Pancreas (tissue), 10 donors: ENCODE measurements around the gene SNX27. TPM values are rescaled to one million over a fixed set of nuclear protein-coding genes. Genes with fewer than 3 reads are reported as not detected.
"Not testable (repeated sequence)": the region's sequence is repeated elsewhere in the genome, so short reads cannot be mapped to it uniquely, and the experiment has no call there.

ENCODE experiments used
- ATAC-seq, 4 donors: fragments of 200-7000 bp; cut with Tn5 transposase; one replicate each; pipeline versions ENCODE4 v1.8.0 to v1.9.1; 2020; ENCODE audit warnings: mild to moderate bottlenecking in 4 of 4, moderate library complexity in 4 of 4
- DNase-seq, 6 donors: peaks; one replicate each; pipeline ENCODE4 v3.0.0-alpha.2; 2020
- FAIRE-seq: peaks from 2 replicates; lab custom pipeline; 2012; peaks lifted over from hg19 to GRCh38; lab: Jason Lieb, UNC
- H3K27ac ChIP-seq, 4 donors: fragments of 200-600 bp; sonication (generic); 1 replicate in 3 of 4; 2 replicates in 1 of 4; pipeline versions ENCODE4 v1.5.0 to v1.8.0; 2020
- H3K27me3 ChIP-seq, 4 donors: fragments of 200-600 bp; one replicate each; pipeline ENCODE4 v1.8.0; 2021
- H3K36me3 ChIP-seq, 3 donors: fragments of 200-600 bp; sonication (generic) in 1 of 3; one replicate each; pipeline versions ENCODE4 v1.5.0 to v1.8.0; 2020 to 2021
- H3K4me1 ChIP-seq, 3 donors: fragments of 200-600 bp; one replicate each; pipeline ENCODE4 v1.8.0; 2021
- H3K4me3 ChIP-seq, 4 donors: fragments of 200-600 bp; sonication (generic) in 2 of 4; one replicate each; pipeline versions ENCODE4 v1.5.0 to v1.8.0; 2020 to 2021
- H3K9me3 ChIP-seq, 4 donors: fragments of 200-600 bp; one replicate each; pipeline ENCODE4 v1.8.0; 2021
- WGBS, 2 donors: extraction: QIAGEN DNeasy Blood & Tissue Kit; methylation state at CpG; one replicate each; pipeline ENCODE4 v1.1.7; 2013; 5-methylcytosine and 5-hydroxymethylcytosine counted together
- intact Hi-C, 3 donors: fragments of 100-400 bp; cut with DNase I; formaldehyde crosslinking; loops; one replicate each; pipeline versions ENCODE4 v1.11.1 to v1.14.2; 2022
- polyA plus RNA-seq, 2 donors: library from polyadenylated mRNA; stranded (reverse); fragments of 200-250 nt; gene quantifications; one replicate each; pipeline ENCODE4 v1.2.3, GENCODE V29; 2013
- total RNA-seq, 6 donors: library from RNA; stranded (reverse); fragmentation: NEBNext Ultra II Directional in 4 of 6; extraction: Animal tissue kit (Norgen Biotek cat#: 25700) in 4 of 6; gene quantifications; one replicate each; pipeline versions ENCODE4 v1.2.1 to v1.2.4, GENCODE V29; 2021 to 2023
- TF ChIP-seq, protein P1 (sequence below), 4 donors: fragments of 200-600 bp; sonication (generic) in 3 of 4; IDR thresholded peaks; one replicate each; pipeline versions ENCODE4 v1.5.0 to v1.8.0; 2021; ENCODE audit warnings: antibody characterized with exemption in 4 of 4
- donor health status: healthy with polysubstance abuse.
- donor health status: DM: no; HTN: no; CAD: no; lungs with moderate emphysema.
- donor health status: DM: no; HTN: no; CAD: no.
- donor health status: control.
- donor health status: control.
- donor health status: Bipolar disorder and iron deficiency.
- donor health status: DM: yes; HTN: yes; CAD: no.
- donor health status: DM: no; HTN: no; CAD: no.
- donor health status: DM: no; HTN: no; CAD: no.
- donor health status: DM: yes; HTN: yes; CAD: no.

Gene SNX27
- total and polyA plus RNA-seq, 8 donors, result 5.9 to 23.4 (median 11.9) TPM

DNA sequence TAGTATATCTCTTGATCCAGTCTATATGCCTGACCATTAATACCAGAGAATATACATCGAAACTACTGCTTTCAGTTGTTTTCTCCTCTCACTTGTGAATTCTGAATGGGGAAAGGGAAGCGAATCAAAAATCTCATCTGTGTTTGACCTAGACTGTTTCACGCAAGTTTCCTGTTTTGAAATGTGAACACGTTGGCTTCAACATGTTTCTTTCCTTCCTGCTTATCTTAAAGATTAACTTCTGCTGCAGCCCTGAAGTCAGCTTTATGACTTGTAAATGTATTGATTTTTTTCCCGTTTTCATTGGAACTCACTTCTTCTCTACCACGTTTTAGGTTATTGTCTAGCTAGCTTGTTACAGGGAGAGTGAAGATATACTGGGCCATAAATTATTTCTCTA, 49.9 kb downstream of the SNX27 start:
- H3K9me3 ChIP-seq, result no peaks in the 10 kb centered on the region
- no peaks in the 10 kb centered on the region for H3K27me3 ChIP-seq
- 14 to 17% methylated on average over 6 of the region's 6 CpGs for WGBS, 2 donors
- no peak overlapping the region for H3K4me3 ChIP-seq
- peaks cover 0 to 13% (median 0%) of the 10 kb centered on the region in 3 donors for H3K4me1 ChIP-seq
- peak overlapping the region in 2 of 4 donors; percentile 51 to 61 for H3K27ac ChIP-seq
- TF ChIP-seq, protein P1, sequence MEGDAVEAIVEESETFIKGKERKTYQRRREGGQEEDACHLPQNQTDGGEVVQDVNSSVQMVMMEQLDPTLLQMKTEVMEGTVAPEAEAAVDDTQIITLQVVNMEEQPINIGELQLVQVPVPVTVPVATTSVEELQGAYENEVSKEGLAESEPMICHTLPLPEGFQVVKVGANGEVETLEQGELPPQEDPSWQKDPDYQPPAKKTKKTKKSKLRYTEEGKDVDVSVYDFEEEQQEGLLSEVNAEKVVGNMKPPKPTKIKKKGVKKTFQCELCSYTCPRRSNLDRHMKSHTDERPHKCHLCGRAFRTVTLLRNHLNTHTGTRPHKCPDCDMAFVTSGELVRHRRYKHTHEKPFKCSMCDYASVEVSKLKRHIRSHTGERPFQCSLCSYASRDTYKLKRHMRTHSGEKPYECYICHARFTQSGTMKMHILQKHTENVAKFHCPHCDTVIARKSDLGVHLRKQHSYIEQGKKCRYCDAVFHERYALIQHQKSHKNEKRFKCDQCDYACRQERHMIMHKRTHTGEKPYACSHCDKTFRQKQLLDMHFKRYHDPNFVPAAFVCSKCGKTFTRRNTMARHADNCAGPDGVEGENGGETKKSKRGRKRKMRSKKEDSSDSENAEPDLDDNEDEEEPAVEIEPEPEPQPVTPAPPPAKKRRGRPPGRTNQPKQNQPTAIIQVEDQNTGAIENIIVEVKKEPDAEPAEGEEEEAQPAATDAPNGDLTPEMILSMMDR (IDR thresholded peaks at IDR 0.05), result no peak
- peaks cover 0 to 15% (median 0%) of the 10 kb centered on the region in 3 donors for H3K36me3 ChIP-seq
- DNase-seq (no peak), FAIRE-seq (no peak), ATAC-seq (peak in 3 of 4 donors; percentile 60 to 66 (median 64))
- intact Hi-C loops, result no loop called here

DNA sequence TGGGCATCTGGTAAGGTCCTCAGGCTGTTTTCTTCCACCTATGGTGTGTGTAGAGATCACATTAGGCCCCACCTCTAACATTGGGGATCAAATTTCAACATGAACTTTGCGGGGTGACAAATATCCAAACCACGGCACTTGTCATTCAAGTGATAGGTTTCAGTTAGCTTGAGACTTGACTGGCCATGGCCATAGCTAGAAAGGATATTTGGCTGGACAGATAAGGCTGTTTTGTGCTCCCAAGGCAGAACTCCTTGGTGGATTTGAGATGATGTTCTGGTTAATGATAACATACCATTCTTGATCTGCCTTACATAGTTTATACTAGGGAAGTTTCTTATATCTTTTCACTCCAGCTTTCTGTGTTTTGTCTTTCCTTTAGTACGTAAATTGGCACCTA, 56.2 kb downstream of the SNX27 start:
- Histone ChIP-seq H3K9me3 (no peaks in the 10 kb centered on the region), H3K27me3 (no peaks in the 10 kb centered on the region), H3K27ac (no peak overlapping the region), H3K4me1 (no peaks in the 10 kb centered on the region), H3K4me3 (no peak overlapping the region), H3K36me3 (peaks cover 0 to 10% (median 0%) of the 10 kb centered on the region in 3 donors)
- DNase-seq (no peak), FAIRE-seq (no peak), ATAC-seq (no peak)
- 70 to 75% methylated on average over 3 of the region's 3 CpGs for WGBS, 2 donors
- intact Hi-C loops, result no loop called here
- TF ChIP-seq, protein P1 (IDR thresholded peaks at IDR 0.05), result no peak

DNA sequence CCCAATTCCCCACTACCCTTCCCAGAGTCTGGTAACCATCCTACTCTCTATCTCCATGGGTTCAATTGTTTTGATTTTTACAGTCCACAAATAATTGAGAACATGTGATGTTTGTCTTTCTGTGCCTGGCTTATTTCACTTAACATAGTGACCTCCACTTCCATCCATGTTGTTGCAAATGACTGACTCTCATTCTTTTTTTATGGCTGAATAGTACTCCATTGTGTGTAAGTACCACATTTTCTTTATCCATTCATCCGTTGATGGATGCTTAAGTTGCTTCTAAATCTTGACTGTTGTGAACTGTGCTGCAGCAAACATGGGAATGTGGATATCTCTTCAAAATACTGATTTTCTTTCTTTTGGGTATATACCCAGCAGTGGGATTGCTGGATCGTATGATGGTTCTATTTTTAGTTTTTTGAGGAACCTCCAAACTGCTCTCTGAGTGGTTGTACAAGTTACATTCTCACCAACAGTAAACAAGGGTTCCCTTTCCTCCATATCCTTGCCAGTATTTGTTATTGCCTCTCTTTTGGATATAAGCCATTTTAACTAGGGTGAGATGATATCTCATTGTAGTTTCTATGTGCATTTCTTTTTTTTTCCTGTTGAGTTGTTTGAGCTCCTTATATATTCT, 58.3 kb downstream of the SNX27 start:
- H3K36me3 ChIP-seq, result peaks cover 0 to 10% (median 0%) of the 10 kb centered on the region in 3 donors
- H3K4me1 ChIP-seq, H3K27ac ChIP-seq, intact Hi-C loops, H3K27me3 ChIP-seq, FAIRE-seq, H3K9me3 ChIP-seq, ATAC-seq, DNase-seq, H3K4me3 ChIP-seq: not testable (repeated sequence)
- 95% methylated on average over 2 of the region's 2 CpGs for WGBS, 2 donors

DNA sequence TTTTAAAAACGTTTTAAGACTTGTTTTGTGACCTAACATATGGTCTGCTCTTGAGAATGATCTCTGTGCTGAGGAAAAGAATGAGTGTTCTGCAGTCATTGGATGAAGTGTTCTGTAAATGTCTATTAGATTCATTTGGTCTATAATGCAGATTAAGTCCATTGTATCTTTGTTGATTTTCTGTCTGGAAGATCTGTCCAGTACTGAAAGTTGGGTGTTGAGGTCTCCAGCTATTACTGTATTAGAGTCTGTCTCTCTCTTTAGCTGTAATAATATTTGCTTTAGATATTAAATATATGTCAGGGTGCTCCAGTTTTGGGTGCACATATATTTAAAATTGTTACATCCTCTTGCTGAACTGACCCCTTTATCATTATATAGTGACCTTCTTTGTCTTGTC, 61.6 kb downstream of the SNX27 start:
- peaks cover 0 to 10% (median 0%) of the 10 kb centered on the region in 3 donors for H3K36me3 ChIP-seq
- no peak for DNase-seq
- H3K27me3 ChIP-seq, result no peaks in the 10 kb centered on the region
- no peak for FAIRE-seq
- no peak for ATAC-seq
- 56 to 69% methylated on average over 1 of the region's 1 CpG for WGBS, 2 donors
- H3K9me3 ChIP-seq, result no peaks in the 10 kb centered on the region
- no peaks in the 10 kb centered on the region for H3K4me1 ChIP-seq
- TF ChIP-seq, protein P1 (IDR thresholded peaks at IDR 0.05), result no peak
- intact Hi-C loops, result no loop called here
- no peak overlapping the region for H3K4me3 ChIP-seq
- H3K27ac ChIP-seq, result no peak overlapping the region

DNA sequence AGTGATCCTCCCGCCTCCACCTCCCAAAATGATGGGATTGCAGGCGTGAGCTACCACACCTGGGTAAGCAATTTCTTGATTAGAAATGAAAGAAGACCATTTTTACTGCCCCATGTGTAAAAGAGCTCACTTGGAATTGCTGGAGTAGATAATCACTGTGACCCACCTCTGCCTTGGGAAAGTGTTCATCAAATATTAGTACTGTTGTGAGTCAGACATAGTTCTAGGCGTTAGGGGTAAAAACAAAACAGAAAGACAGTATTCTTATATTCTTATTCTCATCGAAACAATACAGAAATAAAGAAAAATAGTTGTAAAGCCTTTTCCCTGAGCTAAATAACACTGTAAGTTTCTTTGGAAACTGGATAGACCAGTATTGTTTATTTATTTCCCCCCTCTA, 68.5 kb downstream of the SNX27 start:
- WGBS, 2 donors, result 71% methylated on average over 4 of the region's 4 CpGs
- intact Hi-C loops, result no loop called here
- no peaks in the 10 kb centered on the region for H3K9me3 ChIP-seq
- H3K4me3 ChIP-seq, result no peak overlapping the region
- TF ChIP-seq, protein P1 (IDR thresholded peaks at IDR 0.05), result no peak
- H3K36me3 ChIP-seq, result peaks cover 0 to 11% (median 1%) of the 10 kb centered on the region in 3 donors
- ATAC-seq, result peak in 1 of 4 donors; percentile 9
- H3K4me1 ChIP-seq, result no peaks in the 10 kb centered on the region
- DNase-seq, result no peak
- H3K27me3 ChIP-seq, result no peaks in the 10 kb centered on the region
- H3K27ac ChIP-seq, result no peak overlapping the region
- no peak for FAIRE-seq
